Stimulated activated CD4-positive, alpha-beta T cell treated with anti-CD3 and anti-CD28 coated beads, Interleukin-2, amount 100 ng/mL, for 4 hours (primary cell): ENCODE data around the gene ZNF385B.
"Not testable (repeated sequence)": the region's sequence is repeated elsewhere in the genome, so short reads cannot be mapped to it uniquely, and the experiment has no call there.

ENCODE experiments used
- DNase-seq: peaks from one replicate; pipeline ENCODE4 v3.0.0-alpha.2; 2020; ENCODE audit warnings: low read depth

ZNF385B gene

DNA sequence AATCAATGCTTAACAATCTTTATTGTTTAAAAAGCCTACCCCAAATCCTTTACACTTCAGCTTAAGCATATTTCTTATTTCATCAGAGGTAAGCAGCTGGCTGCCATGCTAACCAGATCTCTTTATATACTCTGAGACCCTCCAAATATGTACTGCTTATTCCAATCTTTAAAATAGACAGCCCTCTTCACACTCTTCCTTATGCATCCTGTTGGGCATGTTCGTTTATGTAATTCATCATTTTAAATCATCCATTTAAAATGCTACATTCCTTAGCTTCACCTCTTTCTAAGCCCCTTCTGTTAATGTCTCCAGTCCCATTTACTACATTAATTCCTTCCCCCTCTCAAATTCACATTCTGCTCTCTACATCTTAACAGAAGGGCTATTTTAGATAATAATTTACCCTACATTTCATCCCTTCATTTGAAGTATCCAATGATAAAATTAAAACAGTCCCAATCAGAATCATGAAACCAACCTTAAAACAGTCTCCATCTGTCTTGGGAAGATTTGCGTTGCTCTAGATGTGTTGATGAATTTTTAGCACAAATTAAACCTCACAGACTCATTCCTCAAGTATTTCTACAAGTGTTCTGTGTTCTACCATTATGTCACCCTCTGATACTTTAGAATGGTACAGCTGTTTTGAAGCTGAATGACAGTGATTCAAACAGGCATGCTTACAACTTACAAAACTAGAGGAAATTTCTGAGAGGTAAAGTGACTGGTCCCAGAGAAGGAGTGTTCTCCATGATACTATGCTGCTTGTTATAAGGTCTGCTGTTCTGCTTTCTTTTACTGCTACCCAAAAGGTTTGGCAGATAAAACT is 59.1 kb downstream of the ZNF385B start:
- DNase-seq = no peak

DNA sequence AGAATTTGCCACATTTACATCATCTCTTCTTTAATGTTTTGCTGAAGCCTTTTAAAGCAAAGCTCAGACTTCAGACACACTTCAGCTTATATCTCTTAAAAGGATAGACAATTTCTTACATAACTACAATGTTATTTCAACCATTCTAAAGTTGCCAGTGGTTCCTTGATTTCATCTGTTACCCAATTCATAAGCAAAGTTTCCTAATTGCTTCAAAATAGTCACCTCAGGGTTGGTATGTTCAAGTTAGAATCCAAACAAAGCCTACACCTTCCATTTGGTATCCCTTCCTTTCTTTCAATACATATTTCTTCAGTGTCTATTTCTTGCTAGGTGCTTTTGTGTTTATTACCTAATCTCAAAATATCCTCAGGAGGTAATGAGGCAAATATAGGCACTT is 60.6 kb downstream of the ZNF385B start:
- DNase-seq = no peak

DNA sequence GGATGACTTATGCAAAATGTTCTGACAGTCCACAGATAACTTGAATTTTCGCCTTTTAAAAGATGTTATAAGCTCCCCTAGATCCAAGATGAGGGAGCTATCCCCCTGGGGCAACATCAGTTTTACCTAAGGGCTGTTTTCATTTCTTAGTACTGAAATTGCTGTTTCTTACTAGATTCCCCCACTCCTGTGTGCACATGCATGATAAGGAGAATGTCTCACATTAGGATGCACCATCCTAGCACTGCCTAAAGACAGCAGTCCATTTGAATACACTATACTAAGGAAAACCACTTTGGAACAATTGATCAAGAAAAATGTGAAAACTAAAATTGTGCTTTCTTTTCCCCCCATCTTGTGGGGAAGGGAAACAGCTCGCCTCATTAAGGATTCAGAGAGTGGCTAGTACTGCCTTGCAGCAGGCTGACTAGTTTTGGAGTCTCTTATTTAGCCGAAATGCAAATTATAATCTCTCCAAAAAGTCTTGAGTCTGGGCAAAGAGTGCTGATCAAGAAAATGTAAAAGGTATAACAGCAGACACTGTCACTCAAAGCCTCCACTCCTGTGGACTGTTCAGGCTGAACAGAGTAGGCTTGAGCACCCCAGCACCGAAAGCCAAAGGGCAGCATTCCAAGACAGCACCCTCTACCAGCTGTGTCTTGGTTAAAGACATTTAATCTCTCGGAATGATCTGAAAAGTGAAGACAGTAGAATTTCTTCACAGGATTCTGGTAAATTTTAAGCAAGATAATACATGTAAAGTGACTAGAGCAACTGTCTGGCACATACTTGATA is 65.0 kb downstream of the ZNF385B start:
- DNase-seq = no peak

DNA sequence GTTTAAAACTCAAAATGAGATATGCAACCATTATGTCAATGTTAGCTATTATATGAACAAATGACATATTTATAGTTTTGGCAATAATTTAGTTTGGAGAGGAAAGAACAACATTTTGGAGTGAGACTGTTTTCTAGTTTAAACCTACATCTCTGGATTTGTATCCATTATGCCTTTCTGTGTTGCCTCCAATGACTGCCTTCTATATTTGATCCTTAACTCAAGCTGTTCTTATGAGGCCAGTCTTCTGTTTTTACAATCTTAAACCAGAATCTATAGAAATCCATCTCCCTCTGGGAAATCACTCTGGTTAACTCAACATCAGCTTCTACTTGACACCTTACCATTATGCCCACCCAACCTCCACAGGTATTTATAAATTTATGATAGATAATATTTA is 67.5 kb downstream of the ZNF385B start:
- no peak for DNase-seq

DNA sequence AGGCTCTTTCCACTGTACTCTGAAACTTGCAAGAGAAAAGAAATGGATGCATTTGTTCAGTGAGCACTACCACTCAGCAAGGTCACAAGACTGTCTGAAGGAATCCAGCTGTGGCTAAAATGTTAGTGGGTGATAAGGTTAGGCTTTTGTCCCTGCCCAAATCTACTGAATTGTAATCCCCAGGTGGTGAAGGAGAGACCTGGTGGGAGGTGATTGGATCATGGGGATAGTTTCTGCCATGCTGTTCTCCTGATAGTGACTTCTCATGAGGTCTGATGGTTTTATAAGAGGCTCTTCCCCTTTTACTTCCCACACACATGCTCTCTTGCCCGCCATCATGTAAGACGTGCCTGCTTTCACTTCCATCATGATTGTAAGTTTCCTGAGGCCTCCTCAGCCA is 68.2 kb downstream of the ZNF385B start:
- no peak for DNase-seq

DNA sequence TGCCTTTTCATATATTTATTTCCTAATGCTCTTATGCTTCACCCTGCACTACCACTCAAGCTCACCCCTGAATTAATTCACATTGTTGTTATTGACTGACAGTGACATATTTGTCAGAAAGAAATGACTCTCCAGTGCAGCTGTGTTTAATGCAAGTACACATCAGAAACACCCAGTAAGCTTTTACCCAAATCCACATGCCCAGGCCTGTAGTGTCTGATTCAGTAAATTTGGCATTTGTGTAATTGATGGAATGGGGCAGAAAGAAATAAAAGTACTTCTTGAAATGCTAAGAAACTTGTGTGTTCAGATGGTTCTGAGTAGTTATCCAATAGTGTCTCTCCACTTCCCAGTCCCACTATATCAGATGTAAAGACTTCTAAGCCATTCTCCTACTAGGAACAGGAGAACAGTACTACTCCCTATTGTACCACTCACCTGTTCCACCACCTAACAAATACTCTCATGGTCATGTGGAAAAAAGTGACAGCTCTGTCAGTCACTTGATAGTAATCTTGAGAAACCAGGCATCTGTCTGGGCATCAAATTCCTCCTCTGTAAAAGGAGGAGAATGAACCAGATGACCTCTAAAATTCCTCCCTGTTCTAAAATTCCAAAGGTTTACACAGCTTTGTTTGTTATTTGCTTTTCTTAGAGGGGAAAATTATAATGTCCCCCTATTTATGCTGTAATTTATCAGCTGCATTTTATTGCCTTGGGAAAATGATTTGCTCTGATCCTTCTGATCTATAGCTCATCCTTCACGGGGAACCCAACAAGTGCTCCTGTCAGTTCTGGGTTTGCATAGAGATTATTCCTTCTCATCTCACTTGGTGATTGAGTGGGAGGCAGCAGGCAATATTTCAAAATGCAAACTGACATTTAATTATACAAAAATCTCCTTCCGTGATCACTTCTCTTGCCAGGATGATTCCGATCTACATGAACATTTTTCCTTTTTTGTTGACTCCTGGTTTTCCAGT is 70.9 kb downstream of the ZNF385B start:
- no peak for DNase-seq

DNA sequence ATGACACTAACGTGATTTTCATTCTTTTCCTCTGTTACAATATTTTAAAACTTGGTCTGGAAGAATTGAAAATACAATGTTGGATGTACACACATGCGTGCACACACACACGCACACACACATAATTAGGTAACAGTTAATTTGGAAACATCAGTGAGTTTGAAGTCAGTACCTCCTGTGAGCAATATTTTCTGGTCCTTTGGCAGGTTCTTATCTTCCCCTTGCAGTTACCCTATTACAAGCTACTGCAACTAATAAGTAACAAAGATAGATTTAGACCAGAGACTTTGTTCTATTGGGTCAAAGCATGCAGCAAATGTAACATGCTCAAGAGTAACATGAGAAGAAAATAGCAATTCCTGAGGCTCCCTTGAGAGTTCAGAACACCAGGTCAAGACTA is 73.3 kb downstream of the ZNF385B start:
- no peak for DNase-seq

DNA sequence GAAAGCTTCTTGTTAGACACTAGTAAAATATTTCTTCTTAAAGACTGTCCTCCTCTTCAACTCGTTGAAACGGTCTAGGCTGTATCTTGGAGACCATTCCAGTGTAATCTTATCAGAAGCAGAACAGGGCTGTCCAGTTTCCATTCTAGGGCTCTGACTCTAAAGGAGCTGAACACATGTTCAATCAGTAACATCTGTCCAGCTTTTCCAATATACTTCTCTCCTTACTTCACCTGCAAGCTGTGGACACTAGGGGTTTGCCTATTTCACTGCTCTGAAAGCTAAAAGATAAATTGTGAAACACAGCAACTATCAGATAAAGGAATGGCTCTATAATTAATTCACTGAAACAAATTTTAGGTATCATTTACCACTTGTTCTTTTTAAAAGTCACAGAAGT is 73.8 kb downstream of the ZNF385B start:
- DNase-seq = no peak

DNA sequence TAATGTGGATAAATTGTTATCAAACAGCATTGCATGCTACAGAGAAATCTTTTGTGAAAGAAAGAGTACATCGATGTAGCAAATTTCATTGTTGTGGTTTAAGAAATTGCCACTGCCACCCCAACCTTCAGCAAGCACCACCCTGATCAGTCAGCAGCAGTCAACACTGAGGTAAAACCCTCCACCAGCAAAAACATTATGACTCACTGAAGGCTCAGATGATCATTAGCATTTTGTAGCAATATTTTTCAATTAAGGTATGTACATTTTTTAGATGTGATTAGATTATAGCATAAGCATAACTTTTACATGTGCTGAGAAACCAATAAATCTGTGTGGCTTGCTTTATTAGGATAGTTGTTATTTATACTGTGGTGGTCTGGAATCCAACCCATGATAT is 75.5 kb downstream of the ZNF385B start:
- DNase-seq = no peak

DNA sequence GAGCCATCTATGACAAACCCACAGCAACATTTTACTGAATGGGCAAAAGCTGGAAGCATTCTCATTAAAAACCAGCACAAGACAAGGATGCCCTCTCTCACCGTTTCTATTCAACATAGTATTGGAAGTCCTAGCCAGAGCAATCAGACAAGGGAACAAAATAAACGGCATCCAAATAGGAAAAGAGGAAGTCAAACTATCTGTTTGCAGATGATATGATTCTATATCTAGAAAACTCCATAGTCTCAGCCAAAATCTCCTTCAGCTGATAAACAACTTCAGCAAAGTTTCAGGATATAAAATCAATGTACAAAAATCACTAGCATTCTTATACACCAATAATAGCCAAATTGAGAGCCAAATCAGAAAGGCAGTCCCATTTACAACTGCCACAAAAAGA is 79.1 kb downstream of the ZNF385B start:
- DNase-seq = not testable (repeated sequence)

DNA sequence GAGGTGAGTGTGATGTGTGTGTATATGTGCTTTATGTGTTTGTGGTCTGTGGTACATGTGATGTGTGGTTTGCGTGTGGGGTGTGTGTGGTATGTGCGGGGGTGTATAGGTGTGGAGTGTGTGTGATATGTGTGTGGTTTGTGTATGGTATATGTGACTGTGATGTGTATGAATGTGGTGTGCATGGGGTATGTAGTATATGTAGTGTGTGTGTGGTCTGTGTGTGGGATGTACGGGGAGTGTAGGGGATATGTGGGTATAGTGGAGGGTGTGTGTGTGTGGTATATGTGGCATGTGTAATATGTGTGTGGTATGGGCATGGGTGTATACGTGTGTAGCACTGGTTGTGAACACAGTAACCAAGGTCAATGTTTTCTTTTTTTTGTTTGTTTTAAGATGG is 87.4 kb downstream of the ZNF385B start:
- no peak for DNase-seq

DNA sequence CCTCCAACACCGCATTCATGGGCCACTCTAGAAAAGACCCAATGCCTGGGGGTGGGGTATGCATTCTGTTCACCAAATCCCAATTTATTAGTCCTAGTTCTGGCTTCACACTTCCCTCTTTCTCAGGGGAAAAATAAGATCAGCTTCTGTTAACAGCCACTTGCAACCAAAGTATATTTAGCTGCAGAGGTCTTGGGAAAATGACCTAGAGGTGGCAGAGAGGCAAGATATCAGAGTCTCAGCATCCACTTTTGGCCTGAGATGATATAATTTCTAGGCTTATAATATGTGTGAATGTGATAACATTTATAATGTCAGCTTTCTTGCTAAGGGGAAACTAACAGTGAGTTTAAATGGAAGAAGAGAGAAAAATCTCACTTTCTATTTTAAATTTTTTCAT is 89.1 kb downstream of the ZNF385B start:
- DNase-seq = no peak

DNA sequence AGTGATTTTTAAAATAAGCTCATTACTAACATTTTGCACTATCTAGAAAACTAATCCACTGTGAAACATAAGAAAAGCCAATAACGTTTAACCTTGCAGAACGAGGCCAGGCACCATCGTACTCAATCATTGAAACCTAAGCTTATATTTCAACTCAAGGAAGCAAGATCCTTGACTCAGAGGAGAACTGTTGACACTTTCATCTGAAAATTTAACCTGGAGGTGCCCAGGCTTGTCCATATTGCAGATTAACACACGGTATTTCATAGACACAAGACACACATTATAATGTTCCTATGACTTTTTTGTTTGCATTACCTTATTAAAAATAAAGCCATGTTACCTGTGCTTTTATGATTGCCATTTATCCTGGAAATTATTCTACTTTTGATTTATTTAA is 89.6 kb downstream of the ZNF385B start:
- DNase-seq = no peak

DNA sequence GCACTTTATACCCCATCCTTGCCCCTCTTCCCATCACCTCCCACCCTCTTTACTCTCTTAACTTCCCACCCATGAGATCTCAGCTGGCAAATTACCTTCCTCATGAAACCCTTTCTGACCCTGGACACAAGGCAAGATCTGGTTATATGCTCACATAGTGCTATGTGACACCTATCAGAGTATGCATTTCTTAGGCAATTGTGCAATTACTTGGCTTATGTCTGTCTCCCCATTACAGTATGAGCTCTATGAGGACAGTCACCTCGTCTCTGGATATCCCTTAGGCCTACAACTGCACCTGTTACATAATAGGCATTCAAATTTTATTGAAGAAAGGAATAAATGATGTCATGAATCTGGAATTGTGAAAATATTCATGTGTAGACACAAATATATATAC is 91.4 kb downstream of the ZNF385B start:
- DNase-seq = no peak

DNA sequence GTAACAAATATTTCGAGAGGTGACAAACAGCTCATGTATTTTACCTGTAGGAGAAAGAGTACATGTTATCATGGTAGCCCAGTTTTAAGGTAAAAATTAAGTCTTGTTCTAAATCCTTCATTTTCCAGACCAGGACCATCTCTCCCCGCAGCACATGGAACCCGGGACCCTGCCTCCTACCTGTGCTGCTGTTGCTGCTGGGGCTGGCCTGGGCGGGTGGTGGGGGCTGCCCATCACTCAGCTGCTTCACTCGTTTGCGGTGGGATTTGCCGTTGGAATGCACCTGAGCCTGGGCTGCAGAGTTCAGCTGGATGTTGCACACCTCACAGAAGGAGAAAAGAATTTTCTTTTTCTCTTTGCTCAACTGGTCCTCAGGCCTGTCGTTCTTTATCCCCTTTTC is 92.1 kb downstream of the ZNF385B start:
- no peak for DNase-seq

DNA sequence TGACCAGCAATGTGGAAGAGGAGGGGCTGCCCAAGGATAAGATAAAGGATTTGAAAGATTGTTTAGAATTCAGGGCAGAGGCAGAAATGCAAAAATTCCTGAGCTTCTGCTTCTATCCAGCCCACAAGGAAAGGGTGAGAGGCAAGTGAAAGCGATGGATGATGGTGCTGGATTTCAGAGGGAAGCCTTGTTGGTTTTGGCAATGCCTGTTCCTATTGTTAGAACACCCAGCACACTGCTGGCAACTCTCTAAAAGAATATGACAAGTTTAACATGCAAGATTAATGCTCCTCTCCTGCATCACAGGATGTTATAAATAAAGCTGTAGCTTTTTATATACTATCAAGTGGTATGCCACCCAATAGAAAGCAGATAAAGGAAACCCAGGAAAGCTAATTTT is 92.6 kb downstream of the ZNF385B start:
- DNase-seq = no peak

DNA sequence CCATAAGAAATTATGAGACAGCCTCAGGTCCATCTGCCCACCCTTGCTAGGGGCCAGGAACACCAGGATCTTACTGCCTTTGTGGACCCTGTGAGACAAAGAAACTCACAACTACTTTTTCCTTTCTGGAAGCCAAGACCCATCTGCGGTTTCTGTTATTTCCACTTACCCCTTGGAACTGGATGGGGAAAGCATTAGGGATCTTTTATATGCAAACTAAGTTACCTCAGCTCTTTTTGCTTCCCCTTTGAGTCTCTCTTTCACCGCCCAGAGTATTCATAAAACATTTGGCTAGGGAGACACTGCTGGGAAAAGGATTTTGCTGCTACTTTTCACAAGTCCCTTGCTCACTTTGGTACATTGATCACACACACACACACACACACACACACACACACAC is 95.7 kb downstream of the ZNF385B start:
- DNase-seq = no peak

DNA sequence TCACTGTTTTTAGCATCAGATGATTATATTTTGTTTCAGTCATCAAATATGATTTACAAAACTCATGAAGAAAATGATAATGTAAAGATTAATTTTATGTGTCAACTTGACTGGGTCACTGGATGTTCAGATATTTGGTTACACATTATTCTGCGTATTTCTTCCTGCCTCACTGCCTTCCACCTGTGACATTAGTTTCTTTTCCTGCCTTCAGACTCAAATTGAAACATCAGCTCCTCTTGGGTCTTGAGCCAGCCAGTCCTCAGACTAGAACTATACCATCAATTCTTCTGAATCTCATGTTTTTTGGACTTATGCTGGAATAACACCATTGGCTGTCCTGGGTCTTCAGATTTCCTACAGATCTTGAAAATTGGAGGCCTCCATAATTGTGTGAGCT is 96.7 kb downstream of the ZNF385B start:
- no peak for DNase-seq

DNA sequence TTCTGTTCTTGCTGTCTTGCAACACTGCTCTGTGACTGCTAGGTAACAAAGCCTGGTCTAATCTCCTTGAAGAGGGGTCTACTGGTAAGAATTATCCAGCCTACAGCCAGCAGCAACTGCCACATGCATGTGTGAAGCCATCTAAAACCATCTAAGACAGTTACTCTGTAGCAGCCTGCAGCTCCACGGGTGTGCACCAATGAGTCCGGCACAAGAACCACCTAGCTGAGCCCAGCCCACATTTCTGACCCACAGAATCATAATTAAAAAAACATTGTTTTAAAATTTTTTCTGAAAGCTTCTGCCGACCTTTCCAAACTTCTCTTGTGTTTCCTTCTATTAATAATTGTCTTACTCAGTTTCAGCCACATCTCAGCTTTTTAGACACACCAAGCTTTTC is 102.8 kb downstream of the ZNF385B start:
- no peak for DNase-seq

DNA sequence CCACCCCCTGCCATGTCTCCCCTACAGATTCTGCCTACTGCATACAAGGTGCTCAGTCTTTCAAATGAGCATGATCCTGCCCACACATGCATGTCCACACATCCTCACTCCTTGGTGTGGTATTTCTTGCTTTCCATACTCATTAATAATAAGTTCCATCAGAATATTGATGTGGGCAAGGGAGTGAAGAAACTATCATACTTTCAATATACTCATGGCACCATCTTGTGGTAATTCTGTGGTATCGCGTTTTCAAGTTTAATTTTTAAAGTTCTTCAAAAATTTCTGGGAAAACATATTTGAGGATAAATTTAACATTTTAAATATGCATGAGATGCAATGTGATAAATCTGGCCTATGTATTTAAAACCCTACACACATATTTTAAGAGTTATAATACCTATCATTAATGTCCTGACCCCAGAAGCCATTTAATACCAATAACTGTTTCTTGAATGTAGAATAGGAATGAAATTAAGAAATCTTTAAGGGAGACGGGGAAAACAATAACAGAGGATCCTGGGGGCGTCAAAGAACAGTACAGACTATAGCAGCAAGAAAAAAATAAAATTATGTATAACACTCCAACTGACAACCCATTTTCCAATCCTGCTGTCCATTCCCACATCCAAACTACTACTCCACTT is 110.1 kb downstream of the ZNF385B start:
- DNase-seq = no peak

DNA sequence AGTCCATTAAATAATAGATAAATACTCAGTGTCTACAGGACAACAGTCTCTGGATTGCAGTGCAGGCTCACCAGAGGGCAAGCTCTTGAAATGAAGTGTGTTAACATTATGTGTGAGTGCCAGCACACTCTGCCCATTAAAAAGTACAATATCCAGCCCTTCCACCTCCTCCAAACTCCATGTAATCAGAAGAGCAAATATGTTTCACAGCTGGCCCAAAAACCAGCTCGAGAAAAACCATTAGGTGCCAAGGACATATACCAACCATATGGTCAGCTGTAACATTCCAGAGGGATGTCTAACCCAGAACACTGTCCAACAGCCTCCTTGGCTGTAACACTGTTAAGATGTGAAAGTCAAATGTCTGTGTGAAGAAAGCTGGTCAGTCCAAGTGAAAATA is 112.2 kb downstream of the ZNF385B start:
- no peak for DNase-seq

DNA sequence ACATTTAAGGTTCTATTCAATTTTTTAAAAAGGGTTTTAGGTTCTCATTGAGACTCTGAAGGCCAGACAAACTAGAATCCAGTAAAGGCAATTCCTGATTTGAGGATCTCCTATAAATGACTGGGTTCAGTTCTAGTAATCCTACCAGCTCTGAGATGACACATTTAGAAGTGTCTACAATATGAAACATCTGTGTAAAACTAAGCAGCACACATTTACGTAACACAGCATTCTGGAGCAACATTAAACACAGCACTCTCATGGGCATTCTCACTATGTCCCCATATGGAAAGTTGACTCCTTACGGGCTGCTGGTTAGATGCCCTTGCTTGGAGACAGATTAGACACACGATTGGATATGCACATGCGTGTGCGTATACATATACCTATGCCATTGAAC is 114.4 kb downstream of the ZNF385B start:
- no peak for DNase-seq
